ENCODE data around the gene CNOT11.

DNA sequence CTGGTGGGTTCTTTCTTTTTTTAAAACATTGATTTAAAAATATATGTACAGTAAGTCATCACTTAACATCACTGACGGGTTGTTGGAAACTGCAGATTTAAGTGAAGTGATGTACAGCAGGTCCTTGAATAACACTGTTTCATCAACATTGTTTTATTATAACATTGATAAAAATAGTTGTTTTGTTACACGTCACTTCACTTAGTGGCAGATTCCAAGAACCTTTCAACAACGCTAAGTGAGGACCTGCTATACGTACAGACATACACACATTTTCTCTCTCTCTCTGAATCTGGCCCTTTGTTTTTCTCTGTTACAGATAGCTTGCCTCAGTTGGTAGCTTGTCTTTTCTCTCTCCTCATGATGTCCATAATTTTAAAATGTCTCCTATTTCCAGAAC is 9.5 kb downstream of the CNOT11 start:
- TF ChIP-seq, protein P1, sequence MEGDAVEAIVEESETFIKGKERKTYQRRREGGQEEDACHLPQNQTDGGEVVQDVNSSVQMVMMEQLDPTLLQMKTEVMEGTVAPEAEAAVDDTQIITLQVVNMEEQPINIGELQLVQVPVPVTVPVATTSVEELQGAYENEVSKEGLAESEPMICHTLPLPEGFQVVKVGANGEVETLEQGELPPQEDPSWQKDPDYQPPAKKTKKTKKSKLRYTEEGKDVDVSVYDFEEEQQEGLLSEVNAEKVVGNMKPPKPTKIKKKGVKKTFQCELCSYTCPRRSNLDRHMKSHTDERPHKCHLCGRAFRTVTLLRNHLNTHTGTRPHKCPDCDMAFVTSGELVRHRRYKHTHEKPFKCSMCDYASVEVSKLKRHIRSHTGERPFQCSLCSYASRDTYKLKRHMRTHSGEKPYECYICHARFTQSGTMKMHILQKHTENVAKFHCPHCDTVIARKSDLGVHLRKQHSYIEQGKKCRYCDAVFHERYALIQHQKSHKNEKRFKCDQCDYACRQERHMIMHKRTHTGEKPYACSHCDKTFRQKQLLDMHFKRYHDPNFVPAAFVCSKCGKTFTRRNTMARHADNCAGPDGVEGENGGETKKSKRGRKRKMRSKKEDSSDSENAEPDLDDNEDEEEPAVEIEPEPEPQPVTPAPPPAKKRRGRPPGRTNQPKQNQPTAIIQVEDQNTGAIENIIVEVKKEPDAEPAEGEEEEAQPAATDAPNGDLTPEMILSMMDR (conservative IDR thresholded peaks at IDR 0.05), result no peak
- TF ChIP-seq EZH2 (IDR thresholded peaks at IDR 0.05; ENCODE audit: low read depth), result no peak
